Measurements from ENCODE around the gene ACTL8.

DNA sequence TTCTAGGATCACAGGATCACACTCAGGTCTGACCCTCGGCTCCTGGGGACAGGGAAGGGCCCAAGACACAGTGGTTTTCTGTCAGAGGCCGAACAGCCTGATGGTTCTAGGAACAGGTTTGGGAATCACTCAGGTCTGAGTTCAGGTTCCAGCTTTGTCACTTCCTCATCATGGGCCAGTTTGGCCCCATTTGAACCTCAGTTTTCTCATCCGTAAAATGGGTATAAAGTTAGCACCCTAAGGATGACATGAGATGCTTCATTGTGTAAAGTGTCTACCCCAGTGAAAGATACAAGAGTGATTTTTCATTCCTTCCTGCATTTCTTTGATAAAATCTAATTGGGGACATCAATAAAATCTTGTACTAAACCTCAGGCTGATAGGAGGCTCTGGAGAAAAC is 11.2 kb upstream of the ACTL8 start:
- TF ChIP-seq, protein P1, sequence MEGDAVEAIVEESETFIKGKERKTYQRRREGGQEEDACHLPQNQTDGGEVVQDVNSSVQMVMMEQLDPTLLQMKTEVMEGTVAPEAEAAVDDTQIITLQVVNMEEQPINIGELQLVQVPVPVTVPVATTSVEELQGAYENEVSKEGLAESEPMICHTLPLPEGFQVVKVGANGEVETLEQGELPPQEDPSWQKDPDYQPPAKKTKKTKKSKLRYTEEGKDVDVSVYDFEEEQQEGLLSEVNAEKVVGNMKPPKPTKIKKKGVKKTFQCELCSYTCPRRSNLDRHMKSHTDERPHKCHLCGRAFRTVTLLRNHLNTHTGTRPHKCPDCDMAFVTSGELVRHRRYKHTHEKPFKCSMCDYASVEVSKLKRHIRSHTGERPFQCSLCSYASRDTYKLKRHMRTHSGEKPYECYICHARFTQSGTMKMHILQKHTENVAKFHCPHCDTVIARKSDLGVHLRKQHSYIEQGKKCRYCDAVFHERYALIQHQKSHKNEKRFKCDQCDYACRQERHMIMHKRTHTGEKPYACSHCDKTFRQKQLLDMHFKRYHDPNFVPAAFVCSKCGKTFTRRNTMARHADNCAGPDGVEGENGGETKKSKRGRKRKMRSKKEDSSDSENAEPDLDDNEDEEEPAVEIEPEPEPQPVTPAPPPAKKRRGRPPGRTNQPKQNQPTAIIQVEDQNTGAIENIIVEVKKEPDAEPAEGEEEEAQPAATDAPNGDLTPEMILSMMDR (conservative IDR thresholded peaks at IDR 0.05 in 1 of 2, IDR thresholded peaks at IDR 0.05 in 1 of 2; ENCODE audit: low read depth in 1 of 2, low read length in 2 of 2) = no peak
- TF ChIP-seq EZH2 (IDR thresholded peaks at IDR 0.05; ENCODE audit: low read length, missing control alignments) = no peak
